ENCODE results near the gene TMPO. TPM values are rescaled to one million over a fixed set of nuclear protein-coding genes. Genes with fewer than 3 reads are reported as not detected.

The TMPO gene
- polyA plus RNA-seq, 1 donor from 2014 or later, result 143 TPM

DNA sequence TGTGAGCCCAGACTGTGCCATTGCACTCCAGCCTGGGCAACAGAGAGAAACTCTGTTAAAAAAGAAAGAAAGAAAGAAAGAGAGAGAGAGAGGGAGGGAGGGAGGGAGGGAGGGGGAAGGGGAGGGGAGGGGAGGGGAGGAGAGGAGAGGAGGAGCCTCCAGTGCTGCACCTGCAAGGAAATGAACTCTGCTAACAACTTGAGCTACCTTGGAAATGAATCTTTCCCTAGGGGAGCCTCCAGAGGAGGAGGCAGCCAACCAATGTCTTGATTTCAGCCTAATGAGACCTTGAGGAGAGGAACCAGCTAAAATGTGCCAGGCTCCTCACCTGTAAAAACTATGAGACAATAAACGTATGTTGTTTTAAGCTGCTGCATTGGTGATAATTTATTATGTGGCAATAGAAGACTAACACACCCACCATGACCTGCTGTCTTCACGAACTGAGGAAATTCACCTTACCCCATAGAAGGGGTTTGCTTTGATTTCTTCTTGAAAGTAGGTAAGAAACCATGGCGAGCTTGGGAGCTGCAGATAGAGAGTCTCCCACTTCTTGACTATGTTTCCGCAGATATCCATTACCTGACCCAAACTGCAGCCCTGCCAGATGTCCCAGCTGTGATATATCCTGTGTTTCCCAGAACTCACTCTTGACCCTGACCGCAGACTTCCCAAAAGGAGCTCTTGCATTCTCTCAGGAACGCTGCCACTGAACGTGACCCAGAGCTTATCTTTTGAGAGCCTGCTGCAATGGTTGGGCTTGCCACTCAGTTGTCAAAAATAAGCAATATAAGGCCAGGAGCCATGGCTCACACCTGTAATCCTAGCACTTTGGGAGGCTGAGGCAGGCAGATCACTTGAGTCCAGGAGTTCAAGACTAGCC is 31.5 kb upstream of the TMPO start:
- no peaks in the 10 kb centered on the region for H3K27me3 ChIP-seq (ENCODE audit: insufficient read depth, low read depth, low read length)
- H3K9me2 ChIP-seq (ENCODE audit: insufficient read depth, low read length), result no peaks in the 10 kb centered on the region
- no peaks in the 10 kb centered on the region for H3K9me3 ChIP-seq (ENCODE audit: low read length)
- H3K4me3 ChIP-seq (ENCODE audit: low read length), result no peak overlapping the region
- H3F3A ChIP-seq (ENCODE audit: insufficient read depth, low read length, poor library complexity, severe bottlenecking), result no peaks in the 10 kb centered on the region
- no peak overlapping the region for H3K9ac ChIP-seq (ENCODE audit: low read length)
- no peaks in the 10 kb centered on the region for H3K79me2 ChIP-seq (replicated peaks; ENCODE audit: insufficient read depth, low read length)
- no peaks in the 10 kb centered on the region for H3K36me3 ChIP-seq (ENCODE audit: insufficient read depth, low read length)
- H3K4me2 ChIP-seq (ENCODE audit: low read length), result no peak overlapping the region
- no peaks in the 10 kb centered on the region for H4K20me1 ChIP-seq (ENCODE audit: insufficient read depth)
- TF ChIP-seq SMC3 (conservative IDR thresholded peaks at IDR 0.05; ENCODE audit: poor library complexity), result no peak
- no peak for TF ChIP-seq MXI1 (conservative IDR thresholded peaks at IDR 0.05; ENCODE audit: poor library complexity, severe bottlenecking)
- no peak for TF ChIP-seq EZH2 (IDR thresholded peaks at IDR 0.05; ENCODE audit: borderline replicate concordance, insufficient read depth, low read length, poor library complexity, severe bottlenecking)
- TF ChIP-seq, protein P1, sequence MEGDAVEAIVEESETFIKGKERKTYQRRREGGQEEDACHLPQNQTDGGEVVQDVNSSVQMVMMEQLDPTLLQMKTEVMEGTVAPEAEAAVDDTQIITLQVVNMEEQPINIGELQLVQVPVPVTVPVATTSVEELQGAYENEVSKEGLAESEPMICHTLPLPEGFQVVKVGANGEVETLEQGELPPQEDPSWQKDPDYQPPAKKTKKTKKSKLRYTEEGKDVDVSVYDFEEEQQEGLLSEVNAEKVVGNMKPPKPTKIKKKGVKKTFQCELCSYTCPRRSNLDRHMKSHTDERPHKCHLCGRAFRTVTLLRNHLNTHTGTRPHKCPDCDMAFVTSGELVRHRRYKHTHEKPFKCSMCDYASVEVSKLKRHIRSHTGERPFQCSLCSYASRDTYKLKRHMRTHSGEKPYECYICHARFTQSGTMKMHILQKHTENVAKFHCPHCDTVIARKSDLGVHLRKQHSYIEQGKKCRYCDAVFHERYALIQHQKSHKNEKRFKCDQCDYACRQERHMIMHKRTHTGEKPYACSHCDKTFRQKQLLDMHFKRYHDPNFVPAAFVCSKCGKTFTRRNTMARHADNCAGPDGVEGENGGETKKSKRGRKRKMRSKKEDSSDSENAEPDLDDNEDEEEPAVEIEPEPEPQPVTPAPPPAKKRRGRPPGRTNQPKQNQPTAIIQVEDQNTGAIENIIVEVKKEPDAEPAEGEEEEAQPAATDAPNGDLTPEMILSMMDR (IDR thresholded peaks at IDR 0.05; ENCODE audit: poor library complexity, severe bottlenecking), result no peak
- TF ChIP-seq POLR2AphosphoS5 (IDR thresholded peaks at IDR 0.05), result no peak
- TF ChIP-seq RAD21 (conservative IDR thresholded peaks at IDR 0.05), result no peak
- no peak for TF ChIP-seq TAF1 (IDR thresholded peaks at IDR 0.05; ENCODE audit: low read depth)
- TF ChIP-seq EP300 (conservative IDR thresholded peaks at IDR 0.05; ENCODE audit: poor library complexity, severe bottlenecking), result no peak
- TF ChIP-seq, protein P2, sequence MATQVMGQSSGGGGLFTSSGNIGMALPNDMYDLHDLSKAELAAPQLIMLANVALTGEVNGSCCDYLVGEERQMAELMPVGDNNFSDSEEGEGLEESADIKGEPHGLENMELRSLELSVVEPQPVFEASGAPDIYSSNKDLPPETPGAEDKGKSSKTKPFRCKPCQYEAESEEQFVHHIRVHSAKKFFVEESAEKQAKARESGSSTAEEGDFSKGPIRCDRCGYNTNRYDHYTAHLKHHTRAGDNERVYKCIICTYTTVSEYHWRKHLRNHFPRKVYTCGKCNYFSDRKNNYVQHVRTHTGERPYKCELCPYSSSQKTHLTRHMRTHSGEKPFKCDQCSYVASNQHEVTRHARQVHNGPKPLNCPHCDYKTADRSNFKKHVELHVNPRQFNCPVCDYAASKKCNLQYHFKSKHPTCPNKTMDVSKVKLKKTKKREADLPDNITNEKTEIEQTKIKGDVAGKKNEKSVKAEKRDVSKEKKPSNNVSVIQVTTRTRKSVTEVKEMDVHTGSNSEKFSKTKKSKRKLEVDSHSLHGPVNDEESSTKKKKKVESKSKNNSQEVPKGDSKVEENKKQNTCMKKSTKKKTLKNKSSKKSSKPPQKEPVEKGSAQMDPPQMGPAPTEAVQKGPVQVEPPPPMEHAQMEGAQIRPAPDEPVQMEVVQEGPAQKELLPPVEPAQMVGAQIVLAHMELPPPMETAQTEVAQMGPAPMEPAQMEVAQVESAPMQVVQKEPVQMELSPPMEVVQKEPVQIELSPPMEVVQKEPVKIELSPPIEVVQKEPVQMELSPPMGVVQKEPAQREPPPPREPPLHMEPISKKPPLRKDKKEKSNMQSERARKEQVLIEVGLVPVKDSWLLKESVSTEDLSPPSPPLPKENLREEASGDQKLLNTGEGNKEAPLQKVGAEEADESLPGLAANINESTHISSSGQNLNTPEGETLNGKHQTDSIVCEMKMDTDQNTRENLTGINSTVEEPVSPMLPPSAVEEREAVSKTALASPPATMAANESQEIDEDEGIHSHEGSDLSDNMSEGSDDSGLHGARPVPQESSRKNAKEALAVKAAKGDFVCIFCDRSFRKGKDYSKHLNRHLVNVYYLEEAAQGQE (IDR thresholded peaks at IDR 0.05; ENCODE audit: borderline replicate concordance), result no peak
- H3K27ac ChIP-seq (ENCODE audit: low read length), result no peak overlapping the region
- H2AFZ ChIP-seq (ENCODE audit: low read depth, low read length), result no peak overlapping the region

DNA sequence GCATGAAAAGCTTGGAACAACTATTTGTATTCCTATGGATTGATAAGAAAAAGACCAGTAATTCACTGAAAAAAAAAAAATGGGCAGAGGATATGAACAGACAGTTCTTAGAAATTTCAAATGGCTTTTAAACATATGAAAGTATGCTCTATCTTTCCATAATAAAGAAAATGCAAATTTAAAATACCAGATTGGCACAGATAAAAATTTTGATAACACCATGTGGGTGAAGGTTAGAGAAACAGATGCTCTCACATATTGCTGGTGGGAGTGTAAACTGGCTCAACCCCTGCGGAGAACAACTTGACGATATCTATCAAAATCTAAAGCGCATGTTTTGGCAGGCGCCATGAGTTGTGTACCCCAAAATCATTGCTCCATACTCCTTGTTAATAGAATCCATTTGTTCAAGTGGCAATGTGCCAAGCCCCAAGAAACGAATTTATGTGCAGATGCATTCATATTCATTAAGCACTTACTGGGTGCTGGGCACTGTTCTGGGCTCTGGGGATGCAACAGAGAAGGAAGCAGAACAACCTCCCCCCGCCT is 29.5 kb upstream of the TMPO start:
- Histone ChIP-seq H3K79me2 (replicated peaks; ENCODE audit: insufficient read depth, low read length) (no peaks in the 10 kb centered on the region), H3K9ac (ENCODE audit: low read length) (no peak overlapping the region), H3K27ac (ENCODE audit: low read length) (no peak overlapping the region)

More for the DNA sequence above, 29.5 kb upstream of the TMPO start:
- H3K27me3 ChIP-seq (ENCODE audit: insufficient read depth, low read depth, low read length), result no peaks in the 10 kb centered on the region
- no peak overlapping the region for H2AFZ ChIP-seq (ENCODE audit: low read depth, low read length)
- no peaks in the 10 kb centered on the region for H3K36me3 ChIP-seq (ENCODE audit: insufficient read depth, low read length)
- no peaks in the 10 kb centered on the region for H3K9me3 ChIP-seq (ENCODE audit: low read length)
- H3K9me2 ChIP-seq (ENCODE audit: insufficient read depth, low read length), result no peaks in the 10 kb centered on the region
- H3K4me2 ChIP-seq (ENCODE audit: low read length), result no peak overlapping the region
- no peaks in the 10 kb centered on the region for H3F3A ChIP-seq (ENCODE audit: insufficient read depth, low read length, poor library complexity, severe bottlenecking)
- no peak overlapping the region for H3K4me3 ChIP-seq (ENCODE audit: low read length)
- no peaks in the 10 kb centered on the region for H4K20me1 ChIP-seq (ENCODE audit: insufficient read depth)
- no peak for TF ChIP-seq EZH2 (IDR thresholded peaks at IDR 0.05; ENCODE audit: borderline replicate concordance, insufficient read depth, low read length, poor library complexity, severe bottlenecking)
- no peak for TF ChIP-seq SMC3 (conservative IDR thresholded peaks at IDR 0.05; ENCODE audit: poor library complexity)
- TF ChIP-seq MXI1 (conservative IDR thresholded peaks at IDR 0.05; ENCODE audit: poor library complexity, severe bottlenecking), result no peak
- no peak for TF ChIP-seq POLR2AphosphoS5 (IDR thresholded peaks at IDR 0.05)
- TF ChIP-seq, protein P1 (IDR thresholded peaks at IDR 0.05; ENCODE audit: poor library complexity, severe bottlenecking), result no peak
- no peak for TF ChIP-seq TAF1 (IDR thresholded peaks at IDR 0.05; ENCODE audit: low read depth)
- TF ChIP-seq EP300 (conservative IDR thresholded peaks at IDR 0.05; ENCODE audit: poor library complexity, severe bottlenecking), result no peak
- no peak for TF ChIP-seq RAD21 (conservative IDR thresholded peaks at IDR 0.05)
- TF ChIP-seq, protein P2 (IDR thresholded peaks at IDR 0.05; ENCODE audit: borderline replicate concordance), result no peak

Measured in neural cell (in vitro differentiated cells).